Measurements from ENCODE around the gene FRAS1. TPM values are rescaled to one million over a fixed set of nuclear protein-coding genes. Genes with fewer than 3 reads are reported as not detected.

The FRAS1 gene
- total RNA-seq, 1 experiment from 2014 or later = 82.0 TPM

- TF ChIP-seq CBFB (CRISPR knock-in tag; IDR thresholded peaks at IDR 0.05; ENCODE audit: low read depth) (0 out of 2 replicates have a peak, but pooled peaks have one; percentile 30), FOXP1 (CRISPR knock-in tag; IDR thresholded peaks at IDR 0.05; ENCODE audit: borderline replicate concordance) (peak; percentile 88; the same call in 1 of the 2 replicates), FOXK1 (CRISPR knock-in tag; IDR thresholded peaks at IDR 0.05) (peak; percentile 89)
These were observed 250.1 kb downstream of the FRAS1 start (continued) for GRCh38 chr4:78307263-78307662.

- POLR2A ChIA-PET = no interaction called here
- Mint-ChIP-seq H3K9me3 (peaks cover 4% of the 10 kb centered on the region; the same call in 1 of the 2 replicates), H3K27ac (peak overlapping the region; percentile 95; the same call in 1 of the 2 replicates), H3K4me1 (peaks cover 68% of the 10 kb centered on the region), H3K36me3 (peaks cover 44% of the 10 kb centered on the region), H3K4me3 (no peak overlapping the region), H3K27me3 (ENCODE audit: low read depth) (no peaks in the 10 kb centered on the region)
- TF ChIP-seq FOXP1 (CRISPR knock-in tag; IDR thresholded peaks at IDR 0.05; ENCODE audit: borderline replicate concordance) (no peak), KAT7 (CRISPR knock-in tag; IDR thresholded peaks at IDR 0.05; ENCODE audit: borderline replicate concordance) (no peak), MLX (CRISPR knock-in tag; IDR thresholded peaks at IDR 0.05) (no peak), GTF2I (CRISPR knock-in tag; conservative IDR thresholded peaks at IDR 0.05) (no peak), ATF2 (CRISPR knock-in tag; IDR thresholded peaks at IDR 0.05; ENCODE audit: borderline replicate concordance, low read depth) (no peak), CREB1 (CRISPR knock-in tag; IDR thresholded peaks at IDR 0.05) (no peak), ZBTB21 (CRISPR knock-in tag; IDR thresholded peaks at IDR 0.05; ENCODE audit: borderline replicate concordance) (no peak), SMAD3 (CRISPR knock-in tag; IDR thresholded peaks at IDR 0.05; ENCODE audit: borderline replicate concordance) (no peak), CBFB (CRISPR knock-in tag; IDR thresholded peaks at IDR 0.05; ENCODE audit: low read depth) (no peak), MXD4 (CRISPR knock-in tag; IDR thresholded peaks at IDR 0.05; ENCODE audit: borderline replicate concordance) (no peak), GABPB1 (CRISPR knock-in tag; IDR thresholded peaks at IDR 0.05) (no peak), CDX4 (CRISPR knock-in tag; IDR thresholded peaks at IDR 0.05; ENCODE audit: borderline replicate concordance) (no peak)
- TF ChIP-seq, protein P1, sequence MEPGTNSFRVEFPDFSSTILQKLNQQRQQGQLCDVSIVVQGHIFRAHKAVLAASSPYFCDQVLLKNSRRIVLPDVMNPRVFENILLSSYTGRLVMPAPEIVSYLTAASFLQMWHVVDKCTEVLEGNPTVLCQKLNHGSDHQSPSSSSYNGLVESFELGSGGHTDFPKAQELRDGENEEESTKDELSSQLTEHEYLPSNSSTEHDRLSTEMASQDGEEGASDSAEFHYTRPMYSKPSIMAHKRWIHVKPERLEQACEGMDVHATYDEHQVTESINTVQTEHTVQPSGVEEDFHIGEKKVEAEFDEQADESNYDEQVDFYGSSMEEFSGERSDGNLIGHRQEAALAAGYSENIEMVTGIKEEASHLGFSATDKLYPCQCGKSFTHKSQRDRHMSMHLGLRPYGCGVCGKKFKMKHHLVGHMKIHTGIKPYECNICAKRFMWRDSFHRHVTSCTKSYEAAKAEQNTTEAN (CRISPR knock-in tag; IDR thresholded peaks at IDR 0.05) = no peak
- TF ChIP-seq, protein P2, sequence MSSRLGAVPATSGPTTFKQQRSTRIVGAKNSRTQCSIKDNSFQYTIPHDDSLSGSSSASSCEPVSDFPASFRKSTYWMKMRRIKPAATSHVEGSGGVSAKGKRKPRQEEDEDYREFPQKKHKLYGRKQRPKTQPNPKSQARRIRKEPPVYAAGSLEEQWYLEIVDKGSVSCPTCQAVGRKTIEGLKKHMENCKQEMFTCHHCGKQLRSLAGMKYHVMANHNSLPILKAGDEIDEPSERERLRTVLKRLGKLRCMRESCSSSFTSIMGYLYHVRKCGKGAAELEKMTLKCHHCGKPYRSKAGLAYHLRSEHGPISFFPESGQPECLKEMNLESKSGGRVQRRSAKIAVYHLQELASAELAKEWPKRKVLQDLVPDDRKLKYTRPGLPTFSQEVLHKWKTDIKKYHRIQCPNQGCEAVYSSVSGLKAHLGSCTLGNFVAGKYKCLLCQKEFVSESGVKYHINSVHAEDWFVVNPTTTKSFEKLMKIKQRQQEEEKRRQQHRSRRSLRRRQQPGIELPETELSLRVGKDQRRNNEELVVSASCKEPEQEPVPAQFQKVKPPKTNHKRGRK (CRISPR knock-in tag; IDR thresholded peaks at IDR 0.05; ENCODE audit: borderline replicate concordance) = no peak
- TF ChIP-seq, protein P3, sequence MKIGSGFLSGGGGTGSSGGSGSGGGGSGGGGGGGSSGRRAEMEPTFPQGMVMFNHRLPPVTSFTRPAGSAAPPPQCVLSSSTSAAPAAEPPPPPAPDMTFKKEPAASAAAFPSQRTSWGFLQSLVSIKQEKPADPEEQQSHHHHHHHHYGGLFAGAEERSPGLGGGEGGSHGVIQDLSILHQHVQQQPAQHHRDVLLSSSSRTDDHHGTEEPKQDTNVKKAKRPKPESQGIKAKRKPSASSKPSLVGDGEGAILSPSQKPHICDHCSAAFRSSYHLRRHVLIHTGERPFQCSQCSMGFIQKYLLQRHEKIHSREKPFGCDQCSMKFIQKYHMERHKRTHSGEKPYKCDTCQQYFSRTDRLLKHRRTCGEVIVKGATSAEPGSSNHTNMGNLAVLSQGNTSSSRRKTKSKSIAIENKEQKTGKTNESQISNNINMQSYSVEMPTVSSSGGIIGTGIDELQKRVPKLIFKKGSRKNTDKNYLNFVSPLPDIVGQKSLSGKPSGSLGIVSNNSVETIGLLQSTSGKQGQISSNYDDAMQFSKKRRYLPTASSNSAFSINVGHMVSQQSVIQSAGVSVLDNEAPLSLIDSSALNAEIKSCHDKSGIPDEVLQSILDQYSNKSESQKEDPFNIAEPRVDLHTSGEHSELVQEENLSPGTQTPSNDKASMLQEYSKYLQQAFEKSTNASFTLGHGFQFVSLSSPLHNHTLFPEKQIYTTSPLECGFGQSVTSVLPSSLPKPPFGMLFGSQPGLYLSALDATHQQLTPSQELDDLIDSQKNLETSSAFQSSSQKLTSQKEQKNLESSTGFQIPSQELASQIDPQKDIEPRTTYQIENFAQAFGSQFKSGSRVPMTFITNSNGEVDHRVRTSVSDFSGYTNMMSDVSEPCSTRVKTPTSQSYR (CRISPR knock-in tag; IDR thresholded peaks at IDR 0.05) = no peak
- ATAC-seq (no peak), DNase-seq (ENCODE audit: low spot score) (no peak)
- CTCF ChIA-PET = interaction anchor here (2.0 kb wide), 1 partner anchor 314 kb away, joined by 4 read pairs; no protein-coding TSS in a partner anchor
These were observed 251.4 kb downstream of the FRAS1 start for GRCh38 chr4:78308517-78308916.

All from WTC11 (cell line).